ENCODE results near the gene MSMO1. TPM values are rescaled to one million over a fixed set of nuclear protein-coding genes. Genes with fewer than 3 reads are reported as not detected.

MSMO1 gene
- total and polyA plus RNA-seq, 2 of the 8 experiments (the other 6 are each of a cell fraction or from before 2014, with no cell fraction given) = 79.8 to 109 TPM

DNA sequence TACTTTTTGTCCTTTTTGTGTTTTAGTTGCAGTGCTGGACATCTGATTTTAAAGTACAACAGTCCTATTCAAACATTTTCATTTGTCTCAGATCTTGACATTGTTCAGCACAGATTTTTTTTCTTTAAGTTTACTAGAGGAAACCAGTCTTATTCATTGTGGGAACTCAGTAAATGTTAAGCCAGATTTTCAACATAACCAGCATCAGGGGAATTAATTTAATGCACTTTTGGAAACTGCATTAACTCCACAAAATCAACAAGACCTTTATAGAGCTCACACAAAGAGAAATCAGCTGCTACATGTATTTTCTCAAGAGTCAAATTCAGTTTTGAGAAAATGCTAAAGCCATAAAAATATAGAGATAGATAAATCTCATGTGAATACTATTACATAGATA lies 61.3 kb downstream of the MSMO1 start (continued):
- TF ChIP-seq SP4 (IDR thresholded peaks at IDR 0.05; ENCODE audit: low read length) (no peak), POU5F1 (IDR thresholded peaks at IDR 0.05; ENCODE audit: low read depth, low read length) (no peak), CBX5 (IDR thresholded peaks at IDR 0.05; ENCODE audit: low read depth, low read length) (no peak)

MicroRNA genes within 50 kb of the gene (microRNA counts, 767-probe panel; counts per million panel counts)
- 879 counts per million, percentile 95 among the panel's probes with 10 or more counts for microRNA hsa-miR-578

Small RNAs within 50 kb of the gene (microRNA-seq; reads per million reads assigned to microRNA genes)
- gene MIR578 (ENCODE audit: borderline microRNAs expressed in 2 of 2, borderline number of aligned reads in 2 of 2, borderline replicate concordance in 1 of 2) = 0 reads per million in 2 experiments

Small RNAs within 50 kb of the gene (small RNA-seq; reads per million reads assigned to genes)
- 1.5 reads per million for gene MIR578 (ENCODE audit: insufficient read depth)

Other genes starting within 250 kb of the MSMO1 start
- 10.2 and 10.9 TPM in 2 replicates for gene TMEM192, start 214.8 kb upstream of the MSMO1 start, total RNA-seq (2021; fragmentation: NEBNext Ultra II Directional; extraction: Animal tissue kit (Norgen Biotek cat#: 25700))
- gene TMEM192, start 214.8 kb upstream of the MSMO1 start, polyA plus RNA-seq (2011; rRNA removed) = 4.2 and 7.3 TPM in 2 replicates
- gene KLHL2, start 120.1 kb upstream of the MSMO1 start, total RNA-seq (2021; fragmentation: NEBNext Ultra II Directional; extraction: Animal tissue kit (Norgen Biotek cat#: 25700)) = 9.9 and 12.0 TPM in 2 replicates
- gene KLHL2, start 120.1 kb upstream of the MSMO1 start, polyA plus RNA-seq (2011; rRNA removed) = 3.2 and 5.2 TPM in 2 replicates
- 9.4 and 11.9 TPM in 2 replicates for gene CPE, start 51.3 kb downstream of the MSMO1 start, total RNA-seq (2021; fragmentation: NEBNext Ultra II Directional; extraction: Animal tissue kit (Norgen Biotek cat#: 25700))
- gene CPE, start 51.3 kb downstream of the MSMO1 start, polyA plus RNA-seq (2011; rRNA removed) = 9.3 and 10.2 TPM in 2 replicates